ENCODE data around the gene CDCA7.
"Not testable (repeated sequence)": the region's sequence is repeated elsewhere in the genome, so short reads cannot be mapped to it uniquely, and the experiment has no call there.

Gene CDCA7

DNA sequence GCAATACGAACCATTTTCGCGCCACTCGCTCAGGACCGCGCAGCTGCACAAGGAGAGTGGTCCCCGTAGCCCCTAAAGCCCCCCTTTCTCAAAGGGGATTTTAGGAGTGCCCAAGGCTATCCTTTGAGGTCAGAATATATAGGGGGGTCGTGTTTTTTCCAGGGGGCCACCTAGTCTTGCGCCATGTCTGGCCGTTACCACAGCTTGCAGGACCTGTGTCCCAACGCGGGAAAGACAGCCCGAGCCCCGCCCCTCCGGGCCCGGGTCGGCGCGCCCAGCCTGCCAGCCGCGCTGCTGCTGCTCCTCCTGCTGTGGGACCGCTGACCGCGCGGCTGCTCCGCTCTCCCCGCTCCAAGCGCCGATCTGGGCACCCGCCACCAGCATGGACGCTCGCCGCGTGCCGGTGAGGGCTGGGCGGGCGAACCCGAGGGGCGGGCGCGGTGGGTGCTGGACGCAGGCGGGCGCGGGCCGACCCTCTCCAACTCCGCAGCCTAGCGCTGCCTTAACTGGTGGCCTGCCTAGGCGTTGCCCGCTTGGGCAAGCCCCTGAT lies at the start of gene CDCA7:
CDCA7 (plus strand) TSS at position 291 of the 550 bp plus-strand sequence; CDS start at position 383, 92 bp downstream.
- Histone ChIP-seq H3K27me3 (ENCODE audit: control insufficient read depth in 5 of 5, insufficient read depth in 4 of 5, low read length in 5 of 5) (peaks cover 13 to 42% (median 24%) of the 10 kb centered on the region in 5 donors), H3K4me3 (ENCODE audit: low read depth in 1 of 5, low read length in 5 of 5) (peak within 1 kb of the TSS; percentile 69 to 77 (median 71)), H3K9ac (ENCODE audit: low read length in 5 of 5) (peak within 1 kb of the TSS in 3 of 5 donors; percentile 32 to 53 (median 46)), H3K27ac (ENCODE audit: low read depth, low read length) (no peak within 1 kb of the TSS), H3K4me1 (ENCODE audit: control insufficient read depth in 5 of 5, insufficient read depth in 5 of 5, low read length in 5 of 5) (peaks cover 0 to 22% (median 20%) of the 10 kb centered on the region in 5 donors), H3K36me3 (ENCODE audit: control insufficient read depth in 5 of 5, insufficient read depth in 5 of 5, low read length in 5 of 5) (no peaks in the 10 kb centered on the region), H3K9me3 (ENCODE audit: control insufficient read depth in 5 of 5, low read length in 5 of 5) (no peaks in the 10 kb centered on the region)

DNA sequence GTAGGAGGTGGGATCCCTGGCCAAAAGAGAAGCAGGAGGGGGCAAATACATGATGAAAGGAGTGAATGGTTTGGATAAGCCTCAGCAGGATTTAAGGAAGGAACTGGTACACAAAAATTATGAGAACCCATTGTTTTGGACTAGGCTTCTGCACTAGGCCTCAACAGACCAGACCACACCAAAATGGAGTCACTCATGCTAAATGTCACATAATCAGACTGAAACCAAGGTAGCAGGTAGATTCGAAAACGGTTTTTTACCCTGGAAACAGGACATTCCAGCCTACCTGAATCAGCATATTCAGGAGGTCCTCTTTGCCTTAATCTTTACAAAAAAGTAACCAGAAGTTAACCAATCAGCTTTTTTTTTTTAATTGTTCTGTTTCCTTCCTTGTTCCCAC lies 49.4 kb upstream of the CDCA7 start:
- Histone ChIP-seq H3K27me3 (ENCODE audit: control insufficient read depth in 5 of 5, insufficient read depth in 4 of 5, low read length in 5 of 5) (peaks cover 0 to 3% (median 0%) of the 10 kb centered on the region in 5 donors), H3K4me1 (ENCODE audit: control insufficient read depth in 5 of 5, insufficient read depth in 5 of 5, low read length in 5 of 5) (no peaks in the 10 kb centered on the region)

DNA sequence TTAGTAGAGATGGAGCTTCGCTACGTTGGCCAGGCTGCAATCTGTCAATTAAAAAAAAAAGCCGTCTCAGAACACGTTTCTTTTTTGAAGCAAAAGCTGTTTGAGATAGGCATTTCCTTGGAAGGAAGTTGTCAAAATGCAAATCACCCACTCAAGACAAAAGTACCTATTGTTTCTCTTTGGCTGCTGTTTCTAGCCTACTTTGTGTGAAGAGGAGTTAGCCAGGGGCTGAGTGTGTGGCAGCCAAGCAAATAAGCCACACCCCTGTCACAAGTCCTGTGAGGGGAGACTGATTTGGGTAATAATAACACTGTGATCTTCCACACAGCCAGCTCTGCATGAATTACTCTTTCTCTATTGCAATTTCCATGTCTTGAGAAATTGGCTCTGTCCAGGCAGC lies 47.4 kb upstream of the CDCA7 start:
- no peak overlapping the region for H3K4me3 ChIP-seq (ENCODE audit: low read depth in 1 of 5, low read length in 5 of 5)
- no peak overlapping the region for H3K27ac ChIP-seq (ENCODE audit: low read depth, low read length)
- H3K9me3 ChIP-seq (ENCODE audit: control insufficient read depth in 5 of 5, low read length in 5 of 5): peaks cover 0 to 5% (median 0%) of the 10 kb centered on the region in 5 donors
- peaks cover 0 to 3% (median 0%) of the 10 kb centered on the region in 5 donors for H3K27me3 ChIP-seq (ENCODE audit: control insufficient read depth in 5 of 5, insufficient read depth in 4 of 5, low read length in 5 of 5)
- H3K36me3 ChIP-seq (ENCODE audit: control insufficient read depth in 5 of 5, insufficient read depth in 5 of 5, low read length in 5 of 5): no peaks in the 10 kb centered on the region
- no peaks in the 10 kb centered on the region for H3K4me1 ChIP-seq (ENCODE audit: control insufficient read depth in 5 of 5, insufficient read depth in 5 of 5, low read length in 5 of 5)
- H3K9ac ChIP-seq (ENCODE audit: low read length in 5 of 5): no peak overlapping the region

More for the DNA sequence above, 49.4 kb upstream of the CDCA7 start:
- Histone ChIP-seq H3K36me3 (ENCODE audit: control insufficient read depth in 5 of 5, insufficient read depth in 5 of 5, low read length in 5 of 5) (no peaks in the 10 kb centered on the region), H3K4me3 (ENCODE audit: low read depth in 1 of 5, low read length in 5 of 5) (no peak overlapping the region), H3K27ac (ENCODE audit: low read depth, low read length) (no peak overlapping the region), H3K9me3 (ENCODE audit: control insufficient read depth in 5 of 5, low read length in 5 of 5) (peaks cover 0 to 9% (median 3%) of the 10 kb centered on the region in 5 donors), H3K9ac (ENCODE audit: low read length in 5 of 5) (no peak overlapping the region)

DNA sequence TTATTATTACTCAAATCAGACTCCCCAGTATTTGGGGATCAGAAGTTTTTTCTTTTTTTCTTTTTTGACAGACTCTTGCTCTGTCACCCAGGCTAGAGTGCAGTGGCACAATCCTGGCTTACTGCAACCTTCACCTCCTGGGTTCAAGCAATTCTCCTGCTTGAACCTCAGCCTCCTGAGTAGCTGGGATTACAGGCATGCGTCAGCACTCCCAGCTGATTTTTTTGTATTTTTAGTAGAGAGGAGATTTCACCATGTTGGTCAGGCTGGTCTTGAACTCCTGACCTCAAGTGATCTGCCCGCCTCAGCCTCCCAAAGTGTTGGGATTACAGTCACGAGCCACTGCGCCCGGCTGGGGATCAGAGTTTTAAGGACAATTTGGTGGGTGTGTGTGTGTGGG lies 45.3 kb upstream of the CDCA7 start:
- H3K4me3 ChIP-seq (ENCODE audit: low read depth in 1 of 5, low read length in 5 of 5); H3K36me3 ChIP-seq (ENCODE audit: control insufficient read depth in 5 of 5, insufficient read depth in 5 of 5, low read length in 5 of 5); H3K27me3 ChIP-seq (ENCODE audit: control insufficient read depth in 5 of 5, insufficient read depth in 4 of 5, low read length in 5 of 5); H3K9ac ChIP-seq (ENCODE audit: low read length in 5 of 5); H3K27ac ChIP-seq (ENCODE audit: low read depth, low read length); H3K9me3 ChIP-seq (ENCODE audit: control insufficient read depth in 5 of 5, low read length in 5 of 5); H3K4me1 ChIP-seq (ENCODE audit: control insufficient read depth in 5 of 5, insufficient read depth in 5 of 5, low read length in 5 of 5): not testable (repeated sequence)

DNA sequence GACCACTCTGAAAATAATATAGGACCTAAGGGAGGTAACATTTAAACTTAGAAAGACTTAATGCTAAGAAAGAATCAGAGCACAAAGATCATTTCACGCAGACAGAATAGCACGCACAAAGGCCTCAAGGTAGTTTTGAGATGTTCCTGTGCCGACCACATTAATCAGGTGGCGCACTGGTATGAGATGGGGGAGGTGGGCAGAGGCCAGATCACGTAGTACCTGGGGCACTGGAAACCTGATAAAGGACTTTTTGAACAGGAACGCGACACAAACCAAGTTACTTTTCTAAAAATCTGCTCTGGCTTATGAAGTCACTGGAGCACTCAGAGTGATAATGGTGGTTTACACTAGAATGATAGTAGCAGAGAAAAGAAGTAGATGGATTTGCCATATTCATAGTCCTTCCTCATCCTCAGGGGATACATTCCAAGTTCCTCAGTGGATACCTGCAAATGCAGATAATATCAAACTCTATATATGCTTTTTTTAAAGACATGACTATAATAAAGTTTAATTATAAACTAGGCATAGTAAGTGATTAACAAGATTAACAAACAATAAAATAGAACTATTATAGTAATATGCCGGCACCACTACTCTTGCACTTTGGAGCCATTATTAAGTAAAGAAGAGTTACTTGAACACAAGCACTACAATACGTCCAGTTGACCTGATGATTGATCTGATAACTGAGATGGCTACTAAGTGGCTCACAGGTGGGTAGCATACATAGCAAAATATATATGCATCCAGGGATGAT lies 42.6 kb upstream of the CDCA7 start:
- Histone ChIP-seq H3K4me3 (ENCODE audit: low read depth in 1 of 5, low read length in 5 of 5) (no peak overlapping the region), H3K27ac (ENCODE audit: low read depth, low read length) (no peak overlapping the region), H3K27me3 (ENCODE audit: control insufficient read depth in 5 of 5, insufficient read depth in 4 of 5, low read length in 5 of 5) (no peaks in the 10 kb centered on the region), H3K4me1 (ENCODE audit: control insufficient read depth in 5 of 5, insufficient read depth in 5 of 5, low read length in 5 of 5) (no peaks in the 10 kb centered on the region), H3K9ac (ENCODE audit: low read length in 5 of 5) (no peak overlapping the region), H3K36me3 (ENCODE audit: control insufficient read depth in 5 of 5, insufficient read depth in 5 of 5, low read length in 5 of 5) (no peaks in the 10 kb centered on the region), H3K9me3 (ENCODE audit: control insufficient read depth in 5 of 5, low read length in 5 of 5) (peaks cover 0 to 3% (median 0%) of the 10 kb centered on the region in 5 donors)

DNA sequence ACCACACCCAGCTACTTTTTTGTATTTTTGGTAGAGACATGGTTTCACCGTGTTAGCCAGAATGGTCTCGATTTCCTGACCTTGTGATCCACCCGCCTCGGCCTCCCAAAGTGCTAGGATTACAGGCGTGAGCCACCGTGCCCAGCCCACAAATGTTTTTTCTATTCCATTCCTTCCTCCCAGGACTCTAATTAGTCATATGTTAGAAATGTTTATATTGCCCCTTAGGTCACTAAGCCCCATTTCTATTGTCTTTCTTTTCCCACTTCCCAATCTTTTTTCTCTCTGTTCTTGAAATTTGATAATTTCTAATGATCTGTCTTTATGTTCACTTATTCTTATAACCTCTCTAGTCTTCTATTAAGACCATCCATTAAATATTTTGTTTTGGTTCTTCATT lies 31.3 kb upstream of the CDCA7 start:
- Histone ChIP-seq H3K4me3 (ENCODE audit: low read depth in 1 of 5, low read length in 5 of 5) (no peak overlapping the region), H3K4me1 (ENCODE audit: control insufficient read depth in 5 of 5, insufficient read depth in 5 of 5, low read length in 5 of 5) (no peaks in the 10 kb centered on the region), H3K27ac (ENCODE audit: low read depth, low read length) (no peak overlapping the region), H3K36me3 (ENCODE audit: control insufficient read depth in 5 of 5, insufficient read depth in 5 of 5, low read length in 5 of 5) (no peaks in the 10 kb centered on the region), H3K9ac (ENCODE audit: low read length in 5 of 5) (no peak overlapping the region), H3K9me3 (ENCODE audit: control insufficient read depth in 5 of 5, low read length in 5 of 5) (peaks cover 0 to 29% (median 20%) of the 10 kb centered on the region in 5 donors), H3K27me3 (ENCODE audit: control insufficient read depth in 5 of 5, insufficient read depth in 4 of 5, low read length in 5 of 5) (no peaks in the 10 kb centered on the region)

DNA sequence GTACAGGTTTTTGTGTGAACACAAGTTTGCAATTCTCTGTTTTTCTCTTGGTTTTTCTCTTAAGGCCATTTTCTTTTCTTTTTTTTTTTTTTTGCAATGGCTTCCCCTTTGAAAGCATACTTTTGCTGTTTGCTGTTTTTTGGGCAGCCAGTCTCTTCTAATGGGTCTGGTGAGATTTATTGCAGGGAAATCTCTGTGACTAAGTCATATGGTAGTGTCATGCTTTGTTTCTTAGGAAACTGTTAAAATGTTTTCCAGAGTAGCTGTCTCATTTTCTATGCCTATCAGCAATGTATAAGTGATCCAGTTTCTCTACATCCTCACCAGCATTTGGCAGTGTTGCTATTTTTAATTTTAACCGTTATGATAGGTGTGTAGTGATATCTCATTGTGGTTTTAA lies 27.9 kb upstream of the CDCA7 start:
- H3K9me3 ChIP-seq (ENCODE audit: control insufficient read depth in 5 of 5, low read length in 5 of 5): peaks cover 3 to 47% (median 34%) of the 10 kb centered on the region in 5 donors

DNA sequence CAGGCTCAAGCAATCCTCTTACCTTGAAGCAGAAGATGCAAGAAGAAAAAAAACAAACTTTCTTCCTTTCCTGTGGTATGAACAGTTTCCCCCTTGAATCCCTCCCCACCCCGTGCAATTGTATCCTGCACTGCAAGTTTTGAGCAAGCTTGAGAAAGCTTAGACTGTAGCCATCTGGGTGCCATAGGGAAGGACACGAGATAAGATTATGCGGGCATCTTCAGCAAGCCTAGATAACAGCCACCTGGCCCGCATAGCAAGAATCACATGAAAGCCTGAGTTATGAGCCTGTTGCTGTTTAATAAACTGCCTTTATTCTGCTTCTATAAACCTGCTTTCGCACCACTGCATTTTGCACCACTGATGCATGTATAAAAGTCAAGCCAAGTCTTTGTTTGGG lies 27.3 kb upstream of the CDCA7 start:
- Histone ChIP-seq H3K9me3 (ENCODE audit: control insufficient read depth in 5 of 5, low read length in 5 of 5) (peaks cover 3 to 50% (median 39%) of the 10 kb centered on the region in 5 donors), H3K4me1 (ENCODE audit: control insufficient read depth in 5 of 5, insufficient read depth in 5 of 5, low read length in 5 of 5) (no peaks in the 10 kb centered on the region), H3K9ac (ENCODE audit: low read length in 5 of 5) (no peak overlapping the region), H3K27ac (ENCODE audit: low read depth, low read length) (no peak overlapping the region), H3K27me3 (ENCODE audit: control insufficient read depth in 5 of 5, insufficient read depth in 4 of 5, low read length in 5 of 5) (no peaks in the 10 kb centered on the region), H3K4me3 (ENCODE audit: low read depth in 1 of 5, low read length in 5 of 5) (no peak overlapping the region), H3K36me3 (ENCODE audit: control insufficient read depth in 5 of 5, insufficient read depth in 5 of 5, low read length in 5 of 5) (peaks cover 0 to 2% (median 0%) of the 10 kb centered on the region in 5 donors)

More for the DNA sequence above, 27.9 kb upstream of the CDCA7 start:
- H3K27ac ChIP-seq (ENCODE audit: low read depth, low read length): no peak overlapping the region
- H3K36me3 ChIP-seq (ENCODE audit: control insufficient read depth in 5 of 5, insufficient read depth in 5 of 5, low read length in 5 of 5): peaks cover 0 to 2% (median 0%) of the 10 kb centered on the region in 5 donors
- no peak overlapping the region for H3K9ac ChIP-seq (ENCODE audit: low read length in 5 of 5)
- no peaks in the 10 kb centered on the region for H3K4me1 ChIP-seq (ENCODE audit: control insufficient read depth in 5 of 5, insufficient read depth in 5 of 5, low read length in 5 of 5)
- H3K4me3 ChIP-seq (ENCODE audit: low read depth in 1 of 5, low read length in 5 of 5): no peak overlapping the region
- H3K27me3 ChIP-seq (ENCODE audit: control insufficient read depth in 5 of 5, insufficient read depth in 4 of 5, low read length in 5 of 5): no peaks in the 10 kb centered on the region

DNA sequence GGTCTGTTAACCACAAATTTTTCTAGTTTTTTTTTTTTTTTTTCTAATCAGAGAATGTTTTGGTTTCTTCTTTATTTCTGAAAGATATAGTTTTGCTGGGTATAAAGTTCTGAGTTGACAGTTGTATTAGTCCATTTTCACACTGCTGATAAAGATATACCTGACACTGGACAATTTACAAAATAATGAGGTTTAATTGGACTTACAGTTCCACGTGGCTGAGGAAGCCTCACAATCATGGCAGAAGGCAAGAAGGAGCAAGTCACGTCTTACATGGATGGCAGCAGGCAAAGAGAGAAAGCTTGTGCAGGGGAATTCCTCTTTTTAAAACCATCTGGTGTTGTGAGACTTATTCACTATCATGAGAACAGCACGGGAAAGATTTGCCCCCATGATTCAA lies 21.7 kb upstream of the CDCA7 start:
- H3K4me3 ChIP-seq (ENCODE audit: low read depth in 1 of 5, low read length in 5 of 5); H3K27ac ChIP-seq (ENCODE audit: low read depth, low read length); H3K36me3 ChIP-seq (ENCODE audit: control insufficient read depth in 5 of 5, insufficient read depth in 5 of 5, low read length in 5 of 5); H3K27me3 ChIP-seq (ENCODE audit: control insufficient read depth in 5 of 5, insufficient read depth in 4 of 5, low read length in 5 of 5); H3K9ac ChIP-seq (ENCODE audit: low read length in 5 of 5); H3K4me1 ChIP-seq (ENCODE audit: control insufficient read depth in 5 of 5, insufficient read depth in 5 of 5, low read length in 5 of 5): not testable (repeated sequence)
- peaks cover 3 to 36% (median 36%) of the 10 kb centered on the region in 5 donors for H3K9me3 ChIP-seq (ENCODE audit: control insufficient read depth in 5 of 5, low read length in 5 of 5)

DNA sequence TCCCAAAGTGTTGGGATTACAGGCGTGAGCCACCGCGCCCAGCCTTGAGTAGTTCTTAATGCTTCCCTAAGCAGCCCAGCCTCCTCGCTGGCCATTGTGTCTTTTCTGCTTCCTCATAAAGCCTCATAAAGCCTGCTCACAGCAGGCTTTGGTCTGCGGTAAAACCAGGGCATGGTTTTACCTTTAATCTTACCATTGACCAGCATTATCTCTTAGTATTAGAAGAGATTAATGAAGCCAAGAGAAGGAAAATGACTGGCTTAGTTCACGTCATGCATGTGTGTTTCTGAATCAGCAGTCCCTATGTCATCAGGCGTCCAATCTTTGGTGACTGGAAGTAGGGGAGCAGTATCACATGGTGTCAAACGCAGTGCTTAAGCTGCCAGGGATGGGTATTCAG lies 14.9 kb upstream of the CDCA7 start:
- H3K27me3 ChIP-seq (ENCODE audit: control insufficient read depth in 5 of 5, insufficient read depth in 4 of 5, low read length in 5 of 5): no peaks in the 10 kb centered on the region
- no peak overlapping the region for H3K9ac ChIP-seq (ENCODE audit: low read length in 5 of 5)
- no peak overlapping the region for H3K4me3 ChIP-seq (ENCODE audit: low read depth in 1 of 5, low read length in 5 of 5)
- H3K36me3 ChIP-seq (ENCODE audit: control insufficient read depth in 5 of 5, insufficient read depth in 5 of 5, low read length in 5 of 5): no peaks in the 10 kb centered on the region
- H3K4me1 ChIP-seq (ENCODE audit: control insufficient read depth in 5 of 5, insufficient read depth in 5 of 5, low read length in 5 of 5): no peaks in the 10 kb centered on the region
- H3K9me3 ChIP-seq (ENCODE audit: control insufficient read depth in 5 of 5, low read length in 5 of 5): no peaks in the 10 kb centered on the region
- H3K27ac ChIP-seq (ENCODE audit: low read depth, low read length): no peak overlapping the region
